CD4-positive, alpha-beta memory T cell (primary cell): ENCODE measurements around the gene LCE2A. TPM values are rescaled to one million over a fixed set of nuclear protein-coding genes. Genes with fewer than 3 reads are reported as not detected.

Experiments
- CTCF ChIA-PET: fragments of 350-600 bp; sonication (Branson Sonifier 250); formaldehyde crosslinking; loops from one replicate; lab custom pipeline; 2021; ENCODE audit warnings: inconsistent platforms; ENCODE audit not compliant: partially characterized antibody; lab: Charles Lee
- POLR2A ChIA-PET: fragments of 350-600 bp; sonication (Branson Sonifier 250); formaldehyde crosslinking; loops from one replicate; lab custom pipeline; 2021; ENCODE audit not compliant: partially characterized antibody; lab: Charles Lee
- DNase-seq, 5 donors: peaks; one replicate each; pipeline versions ENCODE4 v3.0.0 to v3.0.0-alpha.2; 2020 to 2022; ENCODE audit warnings: mixed read lengths in 1 of 5
- H3K27ac ChIP-seq: one replicate; pipeline ENCODE4 v1.7.0; 2013; ENCODE audit warnings: low read depth, low read length
- H3K27me3 ChIP-seq: 2 replicates; pipeline ENCODE4 v1.7.0; 2013; ENCODE audit warnings: mild to moderate bottlenecking, low read length, moderate library complexity; ENCODE audit not compliant: insufficient read depth
- H3K36me3 ChIP-seq: 2 replicates; pipeline ENCODE4 v1.7.0; 2013; ENCODE audit warnings: mild to moderate bottlenecking, low read length, moderate library complexity; ENCODE audit not compliant: insufficient read depth
- H3K4me1 ChIP-seq: 2 replicates; pipeline ENCODE4 v1.7.0; 2013; ENCODE audit warnings: mild to moderate bottlenecking, low read length, moderate library complexity; ENCODE audit not compliant: insufficient read depth
- H3K4me3 ChIP-seq, 2 donors: one replicate each; pipeline ENCODE4 v1.7.0; 2013; ENCODE audit warnings: low read length in 2 of 2, mild to moderate bottlenecking in 1 of 2
- H3K9me3 ChIP-seq, 2 donors: one replicate each; pipeline ENCODE4 v1.7.0; 2013; ENCODE audit warnings: low read length in 2 of 2, control low read depth in 1 of 2; ENCODE audit not compliant: control insufficient read depth in 1 of 2
- H3K27ac Mint-ChIP-seq, 7 donors: one replicate each; pipeline ENCODE4 v1.8.0; 2020 to 2021; ENCODE audit warnings: mixed read lengths in 7 of 7, mild to moderate bottlenecking in 6 of 7, inconsistent platforms in 3 of 7, moderate library complexity in 3 of 7
- H3K27me3 Mint-ChIP-seq, 2 donors: one replicate each; pipeline ENCODE4 v1.8.0; 2020 to 2021; ENCODE audit warnings: mixed read lengths in 2 of 2
- H3K36me3 Mint-ChIP-seq, 2 donors: one replicate each; pipeline ENCODE4 v1.8.0; 2020 to 2021; ENCODE audit warnings: mixed read lengths in 2 of 2, inconsistent platforms in 1 of 2, mild to moderate bottlenecking in 1 of 2
- H3K4me1 Mint-ChIP-seq, 4 donors: one replicate each; pipeline ENCODE4 v1.8.0; 2020 to 2021; ENCODE audit warnings: mixed read lengths in 4 of 4, mild to moderate bottlenecking in 1 of 4
- H3K4me3 Mint-ChIP-seq, 8 donors: one replicate each; pipeline ENCODE4 v1.8.0; 2020 to 2021; ENCODE audit warnings: mixed read lengths in 8 of 8, mild to moderate bottlenecking in 7 of 8, moderate library complexity in 6 of 8, inconsistent platforms in 3 of 8
- H3K9me3 Mint-ChIP-seq, 8 donors: one replicate each; pipeline ENCODE4 v1.8.0; 2020 to 2021; ENCODE audit warnings: mixed read lengths in 8 of 8, mild to moderate bottlenecking in 5 of 8, inconsistent platforms in 3 of 8, moderate library complexity in 1 of 8
- intact Hi-C: fragments of 100-400 bp; cut with micrococcal nuclease; formaldehyde crosslinking; loops from one replicate; pipeline ENCODE4 v1.15.1; 2023
- polyA plus RNA-seq, 2 donors: library from polyadenylated mRNA; unstranded; fragments of 300-500 nt; fragmentation: Illumina TruSeq; gene quantifications; one replicate each; pipeline ENCODE4 v1.2.3, GENCODE V29; 2021
- total RNA-seq, 2 experiments: library from RNA; stranded (reverse); gene quantifications; one replicate each; pipeline ENCODE4 v1.2.3, GENCODE V29; 2021

LCE2A gene
- total and polyA plus RNA-seq, 4 experiments from 2014 or later: not detected

DNA sequence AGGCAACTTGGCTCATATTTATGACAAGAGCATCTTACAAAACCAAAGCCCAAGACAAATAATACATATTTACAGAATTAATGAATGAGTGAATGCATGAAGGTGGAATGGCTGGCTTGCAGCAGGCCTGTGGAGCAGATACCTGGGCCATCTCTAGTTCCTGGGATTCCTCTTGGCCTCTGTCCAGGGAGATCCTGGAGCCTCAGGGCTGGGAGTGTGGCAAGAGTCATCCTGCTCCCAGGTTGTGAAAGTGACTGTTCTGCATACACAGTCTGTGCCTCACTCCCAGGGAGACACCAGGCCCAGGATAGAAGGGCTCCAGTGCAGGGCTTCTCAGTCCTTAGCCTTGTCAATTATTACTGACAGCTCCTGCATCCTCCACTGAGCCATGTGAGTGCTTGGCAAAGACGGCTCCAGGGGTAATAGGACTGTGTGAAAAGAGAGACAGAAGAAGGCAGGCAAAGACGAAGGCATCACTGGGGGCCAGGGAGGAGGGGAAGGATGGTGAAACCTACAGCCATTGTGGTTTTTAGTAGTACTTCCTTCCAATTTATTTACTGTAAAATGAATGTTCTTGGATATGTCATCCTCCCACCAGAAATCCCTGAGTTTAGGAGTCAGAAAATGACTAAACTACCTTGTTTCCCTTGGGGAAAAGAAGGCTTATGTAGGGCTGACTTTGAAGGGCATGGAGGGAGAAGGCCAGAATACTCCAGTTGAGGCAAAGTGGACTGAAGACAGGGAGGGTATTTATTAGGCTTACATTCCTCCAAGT, 45.4 kb downstream of the LCE2A start:
- DNase-seq: no peak

DNA sequence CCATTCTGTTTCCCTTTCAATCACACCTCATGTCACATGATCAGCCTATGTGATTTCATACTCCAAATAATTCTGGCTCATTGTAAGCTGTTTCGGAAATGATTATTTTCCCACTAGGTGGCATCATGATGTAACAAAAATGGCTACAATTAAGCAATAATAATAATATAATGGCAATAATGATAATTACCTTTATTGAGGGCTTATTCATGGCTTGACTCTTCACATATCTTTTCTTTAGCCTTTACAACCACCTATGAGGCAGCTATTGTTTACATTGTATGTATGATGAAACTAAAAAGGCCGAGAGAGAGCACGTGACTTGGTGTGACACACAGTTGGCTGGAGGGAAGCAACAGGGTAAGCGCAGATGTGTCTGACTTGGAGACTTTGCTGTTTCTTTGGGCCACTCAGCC, 47.2 kb downstream of the LCE2A start:
- no peak overlapping the region for H3K4me3 ChIP-seq
- Mint-ChIP-seq H3K4me3 (no peak overlapping the region), H3K27ac (no peak overlapping the region), H3K4me1 (no peaks in the 10 kb centered on the region), H3K36me3 (no peaks in the 10 kb centered on the region), H3K27me3 (peaks cover 13 to 32% of the 10 kb centered on the region in 2 donors), H3K9me3 (no peaks in the 10 kb centered on the region)
- H3K27me3 ChIP-seq: no peaks in the 10 kb centered on the region
- no peak overlapping the region for H3K27ac ChIP-seq
- no peak for DNase-seq
- no peaks in the 10 kb centered on the region for H3K9me3 ChIP-seq
- POLR2A ChIA-PET: no interaction called here
- no peaks in the 10 kb centered on the region for H3K4me1 ChIP-seq
- no peaks in the 10 kb centered on the region for H3K36me3 ChIP-seq
- intact Hi-C loops: no loop called here
- CTCF ChIA-PET: no interaction called here

More for the DNA sequence above, 45.4 kb downstream of the LCE2A start:
- no peaks in the 10 kb centered on the region for H3K36me3 Mint-ChIP-seq
- H3K27ac Mint-ChIP-seq: no peak overlapping the region
- Histone ChIP-seq H3K36me3 (no peaks in the 10 kb centered on the region), H3K27me3 (no peaks in the 10 kb centered on the region), H3K4me1 (no peaks in the 10 kb centered on the region), H3K27ac (no peak overlapping the region), H3K9me3 (no peaks in the 10 kb centered on the region), H3K4me3 (no peak overlapping the region)
- intact Hi-C loops: no loop called here
- ChIA-PET POLR2A (no interaction called here), CTCF (no interaction called here)
- H3K9me3 Mint-ChIP-seq: no peaks in the 10 kb centered on the region
- H3K27me3 Mint-ChIP-seq: peaks cover 12 to 34% of the 10 kb centered on the region in 2 donors
- H3K4me3 Mint-ChIP-seq: no peak overlapping the region
- no peaks in the 10 kb centered on the region for H3K4me1 Mint-ChIP-seq

DNA sequence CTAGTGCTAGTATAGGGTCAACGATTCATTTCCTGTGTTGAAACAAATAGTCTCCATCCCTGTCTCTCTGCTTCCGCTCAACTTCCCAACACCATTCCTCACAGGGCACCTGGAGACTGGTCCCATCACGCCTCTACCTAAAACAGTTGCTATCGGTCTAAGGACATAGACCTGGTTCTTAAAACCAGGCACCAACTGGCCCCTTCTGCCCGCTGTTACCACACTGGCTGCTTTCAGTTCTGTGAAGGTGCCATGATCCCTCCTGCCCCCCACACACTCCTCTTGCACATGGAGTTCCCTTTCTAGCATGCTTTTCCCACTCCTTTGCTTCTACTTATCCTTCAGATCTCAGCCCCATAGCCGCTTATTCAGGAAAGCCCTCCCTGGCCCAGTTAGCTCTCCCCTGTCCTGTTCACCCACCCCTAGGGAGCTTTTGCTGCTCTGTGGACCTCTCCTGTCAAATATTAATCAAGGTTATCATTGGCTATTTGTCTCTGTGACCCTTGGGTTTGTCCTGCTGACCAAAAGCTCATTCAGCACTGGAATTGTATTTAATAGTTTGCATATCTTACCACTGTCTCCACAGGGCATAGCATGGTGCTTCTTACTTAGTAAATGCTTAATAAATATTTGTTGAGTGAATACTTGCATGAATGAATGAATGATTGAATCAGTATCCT, 47.8 kb downstream of the LCE2A start:
- no peaks in the 10 kb centered on the region for H3K9me3 Mint-ChIP-seq
- Histone ChIP-seq H3K4me3 (no peak overlapping the region), H3K9me3 (no peaks in the 10 kb centered on the region), H3K36me3 (no peaks in the 10 kb centered on the region), H3K27me3 (peaks cover 3% of the 10 kb centered on the region), H3K27ac (no peak overlapping the region), H3K4me1 (no peaks in the 10 kb centered on the region)
- no peaks in the 10 kb centered on the region for H3K36me3 Mint-ChIP-seq
- DNase-seq: no peak
- intact Hi-C loops: no loop called here
- CTCF ChIA-PET: no interaction called here
- peaks cover 16 to 37% of the 10 kb centered on the region in 2 donors for H3K27me3 Mint-ChIP-seq
- no peaks in the 10 kb centered on the region for H3K4me1 Mint-ChIP-seq
- POLR2A ChIA-PET: no interaction called here
- H3K27ac Mint-ChIP-seq: no peak overlapping the region
- H3K4me3 Mint-ChIP-seq: no peak overlapping the region

DNA sequence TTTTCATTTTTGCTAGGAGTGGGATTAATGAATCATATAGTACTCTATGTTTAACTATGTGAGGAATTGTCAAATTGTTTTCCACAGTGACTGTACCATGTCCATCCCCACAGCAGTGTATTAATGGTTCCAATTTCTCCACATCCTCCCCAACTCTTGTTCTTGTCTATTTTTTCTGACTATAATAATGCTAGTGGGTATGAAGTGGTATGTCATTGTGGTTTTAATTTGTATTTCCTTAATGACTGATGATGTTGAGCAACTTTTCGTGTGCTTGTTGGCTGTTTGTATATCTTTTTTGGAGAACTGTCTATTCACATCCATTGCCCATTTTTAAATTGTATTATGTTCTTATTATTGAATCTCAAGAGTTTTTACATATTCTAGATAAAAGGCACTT, 49.7 kb downstream of the LCE2A start:
- H3K4me3 ChIP-seq: no peak overlapping the region
- DNase-seq: no peak
- H3K4me1 Mint-ChIP-seq: no peaks in the 10 kb centered on the region
- H3K4me1 ChIP-seq: no peaks in the 10 kb centered on the region
- no peaks in the 10 kb centered on the region for H3K36me3 ChIP-seq
- H3K9me3 ChIP-seq: no peaks in the 10 kb centered on the region
- intact Hi-C loops: no loop called here
- H3K27me3 ChIP-seq: peaks cover 3% of the 10 kb centered on the region
- no peak overlapping the region for H3K27ac ChIP-seq
- H3K9me3 Mint-ChIP-seq: no peaks in the 10 kb centered on the region
- no peak overlapping the region for H3K4me3 Mint-ChIP-seq
- CTCF ChIA-PET: no interaction called here
- no peaks in the 10 kb centered on the region for H3K36me3 Mint-ChIP-seq
- no peak overlapping the region for H3K27ac Mint-ChIP-seq
- H3K27me3 Mint-ChIP-seq: peaks cover 18 to 32% of the 10 kb centered on the region in 2 donors
- POLR2A ChIA-PET: no interaction called here

Other genes starting within 250 kb of the LCE2A start
- not detected for gene LCE5A, start 187.5 kb upstream of the LCE2A start, total RNA-seq
- gene LCE5A, start 187.5 kb upstream of the LCE2A start, polyA plus RNA-seq: not detected
- gene CRCT1, start 183.9 kb upstream of the LCE2A start, total RNA-seq: not detected
- gene CRCT1, start 183.9 kb upstream of the LCE2A start, polyA plus RNA-seq: not detected
- not detected for gene LCE3E, start 131.6 kb upstream of the LCE2A start, total RNA-seq
- gene LCE3E, start 131.6 kb upstream of the LCE2A start, polyA plus RNA-seq: not detected
- not detected for gene LCE3D, start 117.8 kb upstream of the LCE2A start, total RNA-seq
- gene LCE3D, start 117.8 kb upstream of the LCE2A start, polyA plus RNA-seq: not detected
- not detected for gene LCE3C, start 98.1 kb upstream of the LCE2A start, total RNA-seq
- gene LCE3C, start 98.1 kb upstream of the LCE2A start, polyA plus RNA-seq: not detected
- gene LCE3B, start 84.5 kb upstream of the LCE2A start, total RNA-seq: not detected
- not detected for gene LCE3B, start 84.5 kb upstream of the LCE2A start, polyA plus RNA-seq
- gene LCE3A, start 75.2 kb upstream of the LCE2A start, total RNA-seq: not detected
- gene LCE3A, start 75.2 kb upstream of the LCE2A start, polyA plus RNA-seq: not detected
- not detected for gene LCE2D, start 35.0 kb upstream of the LCE2A start, total RNA-seq
- not detected for gene LCE2D, start 35.0 kb upstream of the LCE2A start, polyA plus RNA-seq
- gene LCE2C, start 23.1 kb upstream of the LCE2A start, total RNA-seq: not detected
- not detected for gene LCE2C, start 23.1 kb upstream of the LCE2A start, polyA plus RNA-seq
- gene LCE2B, start 12.2 kb upstream of the LCE2A start, total RNA-seq: not detected
- gene LCE2B, start 12.2 kb upstream of the LCE2A start, polyA plus RNA-seq: not detected
- not detected for gene LCE4A, start 9.8 kb downstream of the LCE2A start, total RNA-seq
- not detected for gene LCE4A, start 9.8 kb downstream of the LCE2A start, polyA plus RNA-seq
- not detected for gene KPRP, start 59.7 kb downstream of the LCE2A start, total RNA-seq
- gene KPRP, start 59.7 kb downstream of the LCE2A start, polyA plus RNA-seq: not detected
- not detected for gene LCE1F, start 76.8 kb downstream of the LCE2A start, total RNA-seq
- gene LCE1F, start 76.8 kb downstream of the LCE2A start, polyA plus RNA-seq: not detected
- not detected for gene LCE1E, start 87.9 kb downstream of the LCE2A start, total RNA-seq
- gene LCE1E, start 87.9 kb downstream of the LCE2A start, polyA plus RNA-seq: not detected
- gene LCE1D, start 98.4 kb downstream of the LCE2A start, total RNA-seq: not detected
- not detected for gene LCE1D, start 98.4 kb downstream of the LCE2A start, polyA plus RNA-seq
- not detected for gene LCE1C, start 108.3 kb downstream of the LCE2A start, total RNA-seq
- not detected for gene LCE1C, start 108.3 kb downstream of the LCE2A start, polyA plus RNA-seq
- gene LCE1B, start 113.6 kb downstream of the LCE2A start, total RNA-seq: not detected
- not detected for gene LCE1B, start 113.6 kb downstream of the LCE2A start, polyA plus RNA-seq
- not detected for gene LCE1A, start 129.1 kb downstream of the LCE2A start, total RNA-seq
- not detected for gene LCE1A, start 129.1 kb downstream of the LCE2A start, polyA plus RNA-seq
- gene LCE6A, start 144.5 kb downstream of the LCE2A start, total RNA-seq: not detected
- not detected for gene LCE6A, start 144.5 kb downstream of the LCE2A start, polyA plus RNA-seq
- not detected for gene LCE7A, start 161.7 kb downstream of the LCE2A start, total RNA-seq
- gene LCE7A, start 161.7 kb downstream of the LCE2A start, polyA plus RNA-seq: not detected
- gene SMCP, start 180.0 kb downstream of the LCE2A start, total RNA-seq: not detected
- gene SMCP, start 180.0 kb downstream of the LCE2A start, polyA plus RNA-seq: not detected
- gene IVL, start 210.2 kb downstream of the LCE2A start, total RNA-seq: not detected
- not detected for gene IVL, start 210.2 kb downstream of the LCE2A start, polyA plus RNA-seq
- not detected for gene SPRR5, start 248.9 kb downstream of the LCE2A start, total RNA-seq
- not detected for gene SPRR5, start 248.9 kb downstream of the LCE2A start, polyA plus RNA-seq